PC-9 (cell line): ENCODE results near the gene DRD3. TPM values are rescaled to one million over a fixed set of nuclear protein-coding genes. Genes with fewer than 3 reads are reported as not detected.

Experiments used
- BruUV-seq: library from RNA; stranded (reverse); fragments of 400-500 nt; replicated peaks from 2 replicates; lab custom pipeline; 2021; lab: Mats Ljungman, UMichigan
- CTCF ChIA-PET: fragments of 300-600 bp; sonication (Branson Sonifier 250); formaldehyde crosslinking; loops from one replicate; lab custom pipeline; 2022; ENCODE audit warnings: antibody characterized with exemption; lab: Charles Lee
- POLR2A ChIA-PET: fragments of 300-600 bp; sonication (Branson Sonifier 250); formaldehyde crosslinking; loops from one replicate; lab custom pipeline; 2022; ENCODE audit warnings: antibody characterized with exemption; ENCODE audit not compliant: unreplicated experiment; lab: Charles Lee
- DNase-seq, 2 experiments: peaks; one replicate each; pipeline versions ENCODE4 v3.0.0 to v3.0.0-alpha.2; 2015 to 2022; ENCODE audit warnings: mixed read lengths in 1 of 2
- H2AFZ ChIP-seq: fragments of 200-600 bp; sonication (generic); 2 replicates; pipeline ENCODE4 v1.8.1; 2017; ENCODE audit warnings: antibody characterized with exemption
- H3F3A ChIP-seq: fragments of 200-600 bp; sonication (generic); 2 replicates; pipeline ENCODE4 v1.8.1; 2017; ENCODE audit warnings: antibody characterized with exemption, mild to moderate bottlenecking, low read depth; ENCODE audit not compliant: insufficient read depth
- H3K27ac ChIP-seq: fragments of 200-600 bp; sonication (generic); 2 replicates; pipeline ENCODE4 v1.6.1; 2016; ENCODE audit warnings: mixed run types
- H3K27me3 ChIP-seq: fragments of 200-600 bp; sonication (generic); 2 replicates; pipeline ENCODE4 v1.6.1; 2016; ENCODE audit warnings: low read depth, mixed run types; ENCODE audit not compliant: insufficient read depth
- H3K36me3 ChIP-seq: fragments of 200-600 bp; sonication (generic); 2 replicates; pipeline ENCODE4 v1.6.1; 2016; ENCODE audit warnings: low read depth, mixed run types
- H3K4me1 ChIP-seq: fragments of 200-600 bp; sonication (generic); replicated peaks from 2 replicates; pipeline ENCODE4 v1.6.1; 2016; ENCODE audit warnings: mixed run types; ENCODE audit not compliant: insufficient read depth
- H3K4me2 ChIP-seq: fragments of 200-600 bp; sonication (generic); 2 replicates; pipeline ENCODE4 v1.6.1; 2017; ENCODE audit warnings: mixed run types
- H3K4me3 ChIP-seq: fragments of 200-600 bp; sonication (generic); 2 replicates; pipeline ENCODE4 v1.6.1; 2016; ENCODE audit warnings: mixed run types
- H3K79me2 ChIP-seq: fragments of 200-600 bp; sonication (generic); 2 replicates; pipeline ENCODE4 v1.6.1; 2017; ENCODE audit warnings: low read depth, mixed run types
- H3K9me2 ChIP-seq: fragments of 200-600 bp; sonication (generic); 2 replicates; pipeline ENCODE4 v1.8.1; 2017; ENCODE audit warnings: mild to moderate bottlenecking; ENCODE audit not compliant: insufficient read depth
- H3K9me3 ChIP-seq: fragments of 200-600 bp; sonication (generic); 2 replicates; pipeline ENCODE4 v1.8.1; 2016; ENCODE audit warnings: low read depth; ENCODE audit not compliant: insufficient read depth
- H4K20me1 ChIP-seq: fragments of 200-600 bp; sonication (generic); 2 replicates; pipeline ENCODE4 v1.8.1; 2017; ENCODE audit not compliant: insufficient read depth
- EZH2 ChIP-seq: fragments of 200-600 bp; sonication (generic); IDR thresholded peaks from 2 replicates; pipeline ENCODE4 v1.8.0; 2017; ENCODE audit warnings: antibody characterized with exemption, low read depth
- intact Hi-C: fragments of 100-400 bp; cut with micrococcal nuclease; formaldehyde crosslinking; loops from one replicate; pipeline ENCODE4 v1.10.0; 2022; ENCODE audit not compliant: unreplicated experiment
- total RNA-seq: library from RNA; stranded (reverse); gene quantifications from 2 replicates; pipeline ENCODE4 v1.2.3, GENCODE V29; 2021
- TF ChIP-seq, protein P1 (sequence below): fragments of 200-600 bp; sonication (generic); conservative IDR thresholded peaks from 2 replicates; pipeline ENCODE4 v1.6.1; 2017; ENCODE audit warnings: mixed run types, antibody characterized with exemption, mild to moderate bottlenecking, moderate library complexity

DRD3 gene
- total RNA-seq, 1 experiment from 2014 or later = not detected

DNA sequence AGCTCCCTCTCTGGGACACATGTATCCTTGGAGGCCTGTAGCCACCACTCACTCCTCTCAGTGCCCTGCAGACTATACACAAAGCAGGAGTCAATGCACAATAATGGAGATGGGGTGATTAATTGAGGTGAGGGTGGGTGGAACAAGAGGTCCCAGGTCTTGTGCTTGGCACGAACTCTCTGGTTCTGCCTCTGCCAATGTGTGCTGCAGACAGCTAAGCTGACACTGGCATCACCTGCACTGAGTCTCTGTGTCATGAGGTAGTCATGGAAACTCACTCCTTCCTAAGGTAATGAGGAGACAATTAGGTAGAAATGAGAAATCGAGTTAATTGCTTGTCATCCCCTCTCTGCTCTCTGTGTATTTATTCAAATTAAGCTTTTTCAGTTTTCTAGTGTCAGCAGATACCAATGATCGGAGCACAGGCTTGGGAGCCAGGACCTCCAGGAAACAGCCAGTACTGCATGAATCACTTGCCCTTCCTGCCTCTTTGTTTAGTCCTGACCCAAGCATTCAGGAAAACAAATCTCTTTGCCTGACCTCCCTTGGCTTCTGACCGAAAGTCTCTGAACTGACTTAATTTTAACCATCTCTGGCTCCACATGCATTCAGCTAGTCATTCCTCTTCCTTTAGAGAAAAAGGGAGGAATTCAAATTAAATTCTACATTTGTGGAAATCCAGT is 56.7 kb downstream of the DRD3 start:
- Histone ChIP-seq H3K9me2 (no peaks in the 10 kb centered on the region), H3F3A (no peaks in the 10 kb centered on the region), H3K79me2 (no peaks in the 10 kb centered on the region), H3K36me3 (no peaks in the 10 kb centered on the region), H3K4me1 (no peaks in the 10 kb centered on the region), H3K9me3 (no peaks in the 10 kb centered on the region), H3K4me3 (no peak overlapping the region), H3K4me2 (no peak overlapping the region), H2AFZ (no peak overlapping the region), H4K20me1 (no peaks in the 10 kb centered on the region), H3K27ac (no peak overlapping the region), H3K27me3 (no peaks in the 10 kb centered on the region)
- ChIA-PET POLR2A (no interaction called here), CTCF (no interaction called here)
- no TSS peak for BruUV-seq
- intact Hi-C loops = no loop called here
- no peak for TF ChIP-seq EZH2
- DNase-seq = no peak

- Histone ChIP-seq H3K36me3 (no peaks in the 10 kb centered on the region), H4K20me1 (no peaks in the 10 kb centered on the region), H3K4me1 (no peaks in the 10 kb centered on the region), H3K4me2 (no peak overlapping the region), H3K9me3 (no peaks in the 10 kb centered on the region), H3K27ac (no peak overlapping the region), H3K9me2 (no peaks in the 10 kb centered on the region), H3K79me2 (no peaks in the 10 kb centered on the region), H3K27me3 (no peaks in the 10 kb centered on the region), H3K4me3 (no peak overlapping the region), H3F3A (no peaks in the 10 kb centered on the region), H2AFZ (no peak overlapping the region)
- BruUV-seq = no TSS peak
- no peak for TF ChIP-seq EZH2
- intact Hi-C loops = no loop called here
- no peak for DNase-seq
- POLR2A ChIA-PET = no interaction called here
- CTCF ChIA-PET = no interaction called here
Observed at GRCh38 chr3:114120211-114120610, 58.6 kb downstream of the DRD3 start.

DNA sequence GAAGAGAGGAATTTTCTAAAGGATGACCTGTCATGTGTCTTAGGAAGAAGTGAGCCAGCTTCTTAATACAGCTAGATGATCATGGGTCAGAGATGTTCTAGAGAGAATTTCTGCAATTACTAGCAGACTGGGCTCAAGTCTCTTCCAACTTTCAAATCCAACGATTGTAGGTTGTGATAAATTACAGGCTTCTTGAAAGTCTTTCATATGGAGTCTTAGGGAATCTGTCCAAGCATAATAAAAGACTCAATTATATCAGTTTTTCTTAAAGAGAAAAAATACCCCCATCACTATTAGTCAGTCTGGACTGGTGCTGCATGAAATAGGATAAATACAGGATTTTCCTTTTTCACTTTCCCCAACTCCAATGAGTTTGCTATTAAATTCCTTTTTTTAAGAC is 59.1 kb downstream of the DRD3 start:
- Histone ChIP-seq H3K4me3 (no peak overlapping the region), H3K79me2 (no peaks in the 10 kb centered on the region), H3K4me1 (no peaks in the 10 kb centered on the region), H3K27me3 (no peaks in the 10 kb centered on the region), H3K9me3 (no peaks in the 10 kb centered on the region), H3K27ac (no peak overlapping the region), H3K4me2 (no peak overlapping the region), H3K36me3 (no peaks in the 10 kb centered on the region), H4K20me1 (no peaks in the 10 kb centered on the region), H3F3A (no peaks in the 10 kb centered on the region), H2AFZ (no peak overlapping the region), H3K9me2 (no peaks in the 10 kb centered on the region)
- intact Hi-C loops = no loop called here
- BruUV-seq = no TSS peak
- POLR2A ChIA-PET = no interaction called here
- TF ChIP-seq, protein P1, sequence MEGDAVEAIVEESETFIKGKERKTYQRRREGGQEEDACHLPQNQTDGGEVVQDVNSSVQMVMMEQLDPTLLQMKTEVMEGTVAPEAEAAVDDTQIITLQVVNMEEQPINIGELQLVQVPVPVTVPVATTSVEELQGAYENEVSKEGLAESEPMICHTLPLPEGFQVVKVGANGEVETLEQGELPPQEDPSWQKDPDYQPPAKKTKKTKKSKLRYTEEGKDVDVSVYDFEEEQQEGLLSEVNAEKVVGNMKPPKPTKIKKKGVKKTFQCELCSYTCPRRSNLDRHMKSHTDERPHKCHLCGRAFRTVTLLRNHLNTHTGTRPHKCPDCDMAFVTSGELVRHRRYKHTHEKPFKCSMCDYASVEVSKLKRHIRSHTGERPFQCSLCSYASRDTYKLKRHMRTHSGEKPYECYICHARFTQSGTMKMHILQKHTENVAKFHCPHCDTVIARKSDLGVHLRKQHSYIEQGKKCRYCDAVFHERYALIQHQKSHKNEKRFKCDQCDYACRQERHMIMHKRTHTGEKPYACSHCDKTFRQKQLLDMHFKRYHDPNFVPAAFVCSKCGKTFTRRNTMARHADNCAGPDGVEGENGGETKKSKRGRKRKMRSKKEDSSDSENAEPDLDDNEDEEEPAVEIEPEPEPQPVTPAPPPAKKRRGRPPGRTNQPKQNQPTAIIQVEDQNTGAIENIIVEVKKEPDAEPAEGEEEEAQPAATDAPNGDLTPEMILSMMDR = no peak
- TF ChIP-seq EZH2 = no peak
- CTCF ChIA-PET = no interaction called here
- no peak for DNase-seq

DNA sequence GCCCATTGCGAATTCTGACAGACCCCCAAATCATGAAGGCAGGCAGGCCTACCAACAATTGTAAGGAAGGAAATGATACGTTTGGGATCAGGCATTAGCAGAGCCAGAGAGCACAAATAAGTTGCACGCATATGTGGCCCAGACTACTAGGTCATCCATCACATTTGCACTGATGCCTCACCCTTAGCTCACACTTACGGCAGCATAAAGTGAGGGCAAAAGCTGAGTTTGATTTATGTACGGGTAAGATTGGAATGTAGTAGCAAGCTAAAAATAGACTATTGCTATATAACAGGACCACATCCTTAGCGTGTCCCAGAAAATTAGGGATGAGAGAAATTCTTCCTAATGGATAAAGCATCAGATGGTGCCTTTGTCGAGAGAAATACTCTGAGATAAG is 63.7 kb downstream of the DRD3 start:
- Histone ChIP-seq H3F3A (no peaks in the 10 kb centered on the region), H4K20me1 (no peaks in the 10 kb centered on the region), H3K79me2 (no peaks in the 10 kb centered on the region), H3K9me2 (no peaks in the 10 kb centered on the region), H3K36me3 (no peaks in the 10 kb centered on the region), H3K4me1 (no peaks in the 10 kb centered on the region), H2AFZ (no peak overlapping the region), H3K4me2 (no peak overlapping the region), H3K27me3 (no peaks in the 10 kb centered on the region), H3K9me3 (no peaks in the 10 kb centered on the region), H3K27ac (no peak overlapping the region), H3K4me3 (no peak overlapping the region)
- no TSS peak for BruUV-seq
- ChIA-PET CTCF (no interaction called here), POLR2A (no interaction called here)
- intact Hi-C loops = no loop called here
- no peak for TF ChIP-seq EZH2
- TF ChIP-seq, protein P1 = no peak
- DNase-seq = no peak
